Endometrial microvascular endothelial cells (primary cell): Measurements from ENCODE around the gene FOXO3. TPM values are rescaled to one million over a fixed set of nuclear protein-coding genes. Genes with fewer than 3 reads are reported as not detected.

ENCODE experiments used
- in situ Hi-C: cut with HindIII; loops from 2 replicates; pipeline ENCODE4 v1.10.0; 2017; ENCODE audit warnings: low sequenced_read_pairs, low pct_unique_long_range_greater_than_20kb; ENCODE audit errors: inconsistent ontology term
- total RNA-seq: library from RNA; depleted of rRNA; stranded (reverse); fragments of >200 nt; gene quantifications from one replicate; pipeline ENCODE4 v1.2.3, GENCODE V29; 2015; ENCODE audit errors: inconsistent ontology term

Gene FOXO3
- total RNA-seq, 1 donor from 2014 or later = 12.8 TPM

- in situ Hi-C loops = no loop called here
These were observed 5.7 kb downstream of the FOXO3 start for GRCh38 chr6:108566406-108566805.

DNA sequence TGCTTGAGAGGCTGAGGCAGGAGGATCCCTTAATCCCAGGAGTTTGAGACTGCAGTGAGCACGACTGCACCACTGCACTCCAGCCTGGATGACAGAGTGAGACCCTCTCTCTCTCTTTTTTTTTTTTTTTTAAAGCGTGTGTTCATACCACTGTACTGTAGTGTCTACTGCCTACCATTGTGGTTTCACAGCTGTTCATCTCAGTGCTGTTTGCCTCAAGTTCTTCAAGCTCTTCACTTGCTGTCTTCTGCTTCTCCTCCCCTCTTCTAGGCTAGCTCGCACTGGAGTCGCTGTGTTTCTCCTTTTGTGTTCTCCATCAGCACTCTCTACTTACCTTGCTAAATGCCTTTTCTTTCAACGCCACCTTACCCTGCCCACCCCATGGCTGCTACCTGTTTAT is 7.4 kb downstream of the FOXO3 start:
- in situ Hi-C loops = no loop called here

GRCh38 chr6:108568551-108569305 is 8.0 kb downstream of the FOXO3 start:
- in situ Hi-C loops = no loop called here

DNA sequence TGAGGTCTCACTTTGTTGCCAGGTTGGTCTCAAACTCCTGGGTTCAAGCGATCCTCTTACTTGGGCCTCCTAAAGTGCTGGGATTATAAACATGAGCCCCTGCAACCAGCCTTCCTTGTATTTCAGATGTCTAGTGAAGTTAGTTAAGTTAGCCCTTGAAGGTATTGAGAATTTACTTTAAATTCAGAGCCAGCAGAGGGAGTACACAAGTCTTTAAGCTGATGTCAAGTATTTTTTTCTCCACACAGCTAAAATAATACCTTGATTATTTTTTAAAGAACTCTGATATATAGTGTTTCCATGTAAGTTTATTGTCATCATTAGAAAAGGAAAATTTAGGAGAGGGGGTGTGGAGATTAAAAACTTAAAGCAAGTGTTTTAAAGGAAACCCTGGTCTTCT is 9.8 kb downstream of the FOXO3 start:
- in situ Hi-C loops = no loop called here

- in situ Hi-C loops = no loop called here
These were observed 13.9 kb downstream of the FOXO3 start for GRCh38 chr6:108574457-108575141.

DNA sequence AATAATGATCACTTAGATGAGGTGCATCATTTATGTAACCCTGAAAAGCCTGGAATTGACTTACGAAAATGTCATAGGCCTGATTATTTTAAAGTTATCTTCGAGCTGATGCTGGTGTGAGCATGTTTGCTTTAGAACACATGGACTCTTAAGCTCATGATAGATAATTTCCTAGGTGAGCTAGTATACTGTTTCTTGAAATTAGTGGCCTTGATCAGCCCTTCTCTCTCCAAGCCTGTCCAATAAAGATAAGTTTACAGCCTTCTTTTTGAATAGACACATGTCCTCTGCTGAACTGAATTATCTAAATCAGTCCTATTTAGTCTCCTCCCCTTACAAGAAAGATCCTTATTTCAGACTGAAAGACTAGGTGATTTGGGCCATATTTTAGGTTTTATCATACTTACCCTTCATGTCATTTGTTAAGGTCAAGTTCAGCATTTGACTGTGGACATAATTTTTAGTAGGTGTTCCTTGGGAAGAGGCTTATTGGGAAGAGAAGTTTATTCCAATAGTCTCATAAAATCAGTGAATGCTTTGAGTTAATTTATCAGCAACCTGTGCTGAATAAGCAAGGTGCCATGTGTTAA is 15.3 kb downstream of the FOXO3 start:
- in situ Hi-C loops = no loop called here

DNA sequence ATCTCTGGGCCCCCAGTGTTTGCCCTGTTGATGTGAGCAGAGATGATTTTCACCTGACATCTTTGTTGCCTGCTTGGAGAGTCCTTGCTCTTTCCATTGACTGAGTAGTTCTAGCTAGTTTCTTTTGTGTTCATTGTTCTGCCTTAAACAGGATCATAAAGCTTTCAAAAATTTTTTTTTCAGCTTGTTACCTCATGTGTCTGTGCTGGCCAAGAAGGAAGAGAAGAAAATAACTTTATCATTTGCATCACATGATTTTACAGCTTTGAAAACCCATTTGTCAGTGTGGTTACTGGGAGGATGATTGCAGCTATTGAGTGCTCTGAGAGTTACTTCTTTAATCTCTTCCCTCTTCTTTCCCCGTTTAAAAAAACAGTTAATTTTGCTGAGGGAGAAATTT is 16.0 kb downstream of the FOXO3 start:
- in situ Hi-C loops = no loop called here

DNA sequence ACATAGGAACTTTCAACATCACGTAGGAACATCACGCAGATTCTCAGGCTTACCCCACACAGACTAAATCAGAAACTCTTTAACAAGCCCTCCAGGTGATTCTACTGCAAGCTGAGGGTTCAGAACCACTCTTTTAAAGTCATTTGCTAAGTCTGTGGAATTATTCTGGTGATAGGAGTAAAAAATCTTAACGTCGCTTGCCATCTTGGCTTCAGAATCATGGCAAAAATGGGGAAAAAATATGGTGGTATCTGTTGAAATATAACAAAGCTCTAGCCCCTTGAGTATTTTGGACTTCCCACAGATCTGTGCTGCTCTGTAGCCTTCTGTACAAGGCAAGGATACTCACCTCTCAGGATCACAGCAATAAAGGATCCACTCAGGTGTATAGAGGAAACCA is 17.4 kb downstream of the FOXO3 start:
- in situ Hi-C loops = no loop called here

DNA sequence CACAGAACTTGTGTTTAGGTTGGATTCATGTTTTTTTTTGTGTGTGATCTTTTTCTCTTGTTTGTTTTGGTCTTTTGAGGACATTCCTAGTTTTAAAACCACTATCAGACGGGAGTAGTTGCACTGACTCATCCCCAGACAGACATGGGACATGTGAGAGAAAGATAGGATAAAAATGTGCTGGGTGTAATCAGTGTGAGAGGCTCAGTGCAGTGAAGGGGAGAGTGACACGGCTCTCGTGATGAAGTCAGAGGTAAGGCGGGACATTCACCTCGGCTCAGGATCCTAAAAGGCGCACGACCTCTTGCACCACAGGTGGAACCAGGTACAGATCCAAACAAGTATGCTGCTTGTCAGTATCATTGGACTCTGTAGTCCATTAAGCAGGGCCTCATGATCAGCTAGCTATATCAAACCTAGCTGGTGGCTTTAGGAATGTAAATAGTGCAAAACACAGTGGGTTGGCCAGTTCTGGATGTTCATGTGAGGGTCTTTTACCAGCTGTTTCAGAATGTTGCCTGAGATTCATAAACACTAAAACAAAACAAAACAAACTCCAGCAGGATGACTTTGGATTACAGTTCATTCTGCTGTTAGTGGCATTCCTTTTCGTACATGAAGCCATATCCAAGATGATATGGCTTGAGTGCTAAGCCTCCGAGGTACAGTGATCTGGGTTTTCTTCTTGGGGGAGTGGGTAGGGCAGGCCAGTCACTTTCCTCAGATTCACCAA is 18.0 kb downstream of the FOXO3 start:
- in situ Hi-C loops = no loop called here

- in situ Hi-C loops = no loop called here
These were observed 18.6 kb downstream of the FOXO3 start for GRCh38 chr6:108579328-108579721.

DNA sequence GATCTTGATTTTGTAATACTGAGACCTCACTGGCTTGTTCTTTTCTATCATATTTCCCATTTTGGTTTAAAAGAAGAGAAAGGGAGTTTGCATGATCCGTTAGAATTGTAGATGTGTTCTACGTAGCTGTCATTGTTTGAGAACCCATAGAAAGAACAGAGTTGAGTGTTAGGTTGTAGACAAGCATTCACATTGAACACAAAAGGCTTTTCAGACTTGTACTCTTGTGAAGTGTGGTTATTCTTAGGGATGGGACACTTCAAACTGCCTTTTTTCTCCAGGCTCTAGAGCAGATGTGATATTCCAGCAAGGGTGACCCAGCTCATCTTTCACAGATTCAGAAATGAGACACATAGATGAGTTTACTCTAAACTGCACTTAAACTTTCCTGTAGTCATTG is 19.9 kb downstream of the FOXO3 start:
- in situ Hi-C loops = no loop called here

DNA sequence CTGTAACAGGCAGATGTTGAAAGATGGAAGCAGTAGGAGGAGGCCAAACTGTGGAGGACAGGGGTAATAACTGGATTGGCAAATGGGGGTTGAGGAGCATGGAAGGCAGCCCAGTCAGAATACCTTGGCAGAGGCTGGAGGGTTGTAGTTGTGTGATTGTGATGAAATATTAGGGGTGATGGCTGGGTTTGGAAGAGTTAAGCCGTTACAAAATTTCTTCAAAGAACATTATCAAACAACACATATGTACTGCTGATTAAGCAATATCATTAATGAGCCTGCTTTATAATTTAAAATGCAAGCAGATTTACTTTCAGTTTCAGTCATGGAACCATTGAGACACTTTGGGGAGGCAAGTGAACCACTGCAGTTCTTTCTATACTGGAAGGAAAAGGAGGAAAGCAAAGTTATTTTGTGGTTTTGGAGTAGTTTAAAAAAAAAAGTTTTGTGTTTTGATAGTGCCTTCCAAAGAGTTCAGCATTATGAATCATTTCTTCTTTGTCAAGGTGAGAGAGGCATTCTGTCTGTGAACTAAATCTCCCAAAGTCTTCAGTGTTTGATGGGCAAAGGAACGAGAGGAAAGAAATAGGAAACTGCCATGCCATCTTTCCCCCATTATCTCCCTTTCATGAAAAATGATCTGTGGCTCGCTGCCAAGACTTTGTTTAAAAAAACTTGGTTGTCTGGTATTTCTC is 20.7 kb downstream of the FOXO3 start:
- in situ Hi-C loops = no loop called here

- in situ Hi-C loops = no loop called here
These were observed 21.3 kb downstream of the FOXO3 start for GRCh38 chr6:108581932-108582475.

DNA sequence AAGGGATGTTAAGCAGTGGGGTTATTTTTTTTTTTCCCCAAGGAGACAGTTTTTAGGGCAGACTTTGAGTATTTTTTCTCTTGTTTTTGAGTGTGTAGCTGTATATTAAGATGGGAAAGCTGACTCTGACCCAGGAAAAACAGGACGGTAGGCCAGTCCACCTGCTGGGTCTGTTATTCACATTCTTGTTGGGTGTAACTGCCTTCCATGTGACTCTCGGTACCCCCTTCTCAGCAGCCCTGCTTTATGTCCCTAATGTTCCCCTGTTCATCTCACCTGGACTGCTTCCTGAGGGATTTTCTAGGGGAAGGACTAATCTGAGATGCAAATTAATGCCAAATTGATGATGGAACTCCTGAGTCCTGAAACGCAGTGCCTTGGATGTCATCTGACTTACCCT is 21.9 kb downstream of the FOXO3 start:
- in situ Hi-C loops = no loop called here

- in situ Hi-C loops = no loop called here
These were observed 23.6 kb downstream of the FOXO3 start for GRCh38 chr6:108584323-108584722.

- in situ Hi-C loops = no loop called here
These were observed 24.6 kb downstream of the FOXO3 start for GRCh38 chr6:108585359-108585758.

GRCh38 chr6:108585921-108586536 is 25.3 kb downstream of the FOXO3 start:
- in situ Hi-C loops = no loop called here

DNA sequence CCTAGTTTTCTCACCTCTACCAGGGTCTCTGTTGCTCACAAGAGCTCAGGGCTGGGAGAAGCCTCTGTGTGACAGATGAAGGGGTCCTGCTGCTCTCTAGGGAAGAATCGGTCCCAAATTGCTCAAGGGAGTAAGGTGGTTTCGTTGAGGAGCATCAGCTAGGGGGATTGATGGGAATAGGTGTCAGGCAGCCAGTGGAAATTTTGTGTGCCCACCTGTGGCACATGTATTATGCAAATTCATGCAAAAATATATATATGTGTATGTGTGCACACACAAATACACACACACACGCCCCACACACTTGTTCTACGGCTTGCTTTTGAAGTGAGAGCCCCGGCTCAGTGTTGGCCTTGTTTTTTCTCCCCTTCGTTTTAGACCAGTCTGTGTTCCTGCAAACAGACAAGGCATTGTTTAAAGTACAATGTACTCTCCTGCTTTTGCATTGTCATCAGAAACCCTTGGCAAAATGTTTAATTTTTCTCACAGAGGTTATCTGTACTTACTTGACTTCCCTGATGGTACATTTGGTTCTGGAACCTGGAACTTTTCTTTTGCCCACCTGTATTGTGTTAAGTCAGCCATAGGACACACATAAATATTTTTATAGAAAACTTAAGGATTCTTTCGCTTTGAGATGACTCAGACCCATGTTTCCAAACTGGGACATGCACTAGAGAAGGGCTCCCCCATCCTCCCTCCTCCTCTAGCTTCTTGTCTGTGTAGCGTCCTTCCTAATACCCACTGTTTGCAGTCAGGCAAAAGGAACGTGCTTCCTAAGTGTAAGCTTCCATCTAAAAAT is 26.7 kb downstream of the FOXO3 start:
- in situ Hi-C loops = no loop called here
